Fibroblast of pulmonary artery (primary cell): ENCODE measurements around the gene PKNOX1.

Experiments
- DNase-seq: peaks from one replicate; pipeline ENCODE4 v3.0.0-alpha.2; 2010; ENCODE audit warnings: low read depth
- H3K4me3 ChIP-seq: replicated peaks from 2 replicates; pipeline ENCODE4 v1.5.1; 2011; ENCODE audit warnings: low read depth, mild to moderate bottlenecking, control low read depth, low read length, moderate library complexity
- TF ChIP-seq, protein P1 (sequence below): IDR thresholded peaks from 2 replicates; pipeline ENCODE4 v1.5.1; 2011; ENCODE audit warnings: mild to moderate bottlenecking, control low read depth, low read length, inconsistent platforms; ENCODE audit errors: missing control alignments

Gene PKNOX1

DNA sequence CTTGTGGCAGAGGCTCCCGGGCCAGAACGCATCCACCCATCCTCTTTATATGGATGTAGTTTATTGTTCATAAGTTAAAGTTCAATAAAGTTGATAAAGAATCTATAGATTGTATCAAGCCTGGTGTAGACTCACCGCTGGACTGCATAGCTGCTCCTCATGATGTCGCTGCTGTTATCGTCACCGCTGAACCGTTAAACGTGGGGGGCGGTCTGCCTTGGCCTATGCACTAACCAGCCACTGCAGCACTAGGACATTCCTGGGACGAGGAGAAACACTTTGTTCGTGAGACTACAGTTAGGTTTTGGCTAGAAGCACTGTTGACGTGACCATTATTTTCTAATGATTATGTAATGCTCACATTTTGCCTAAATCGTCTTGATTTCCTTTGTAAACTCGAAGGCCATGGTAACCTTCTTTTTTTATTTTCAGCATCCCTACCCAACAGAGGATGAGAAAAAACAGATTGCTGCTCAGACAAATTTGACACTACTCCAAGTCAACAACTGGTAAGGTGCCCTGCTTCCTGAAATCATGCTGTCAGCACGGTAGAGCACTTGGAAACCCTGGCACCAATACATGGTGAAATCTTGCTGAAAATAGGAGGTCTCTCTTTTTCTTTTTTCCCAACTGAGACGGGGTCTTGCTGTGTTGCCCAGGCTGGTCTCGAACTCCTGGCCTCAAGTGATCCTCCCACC lies 50.2 kb downstream of the PKNOX1 start:
- TF ChIP-seq, protein P1, sequence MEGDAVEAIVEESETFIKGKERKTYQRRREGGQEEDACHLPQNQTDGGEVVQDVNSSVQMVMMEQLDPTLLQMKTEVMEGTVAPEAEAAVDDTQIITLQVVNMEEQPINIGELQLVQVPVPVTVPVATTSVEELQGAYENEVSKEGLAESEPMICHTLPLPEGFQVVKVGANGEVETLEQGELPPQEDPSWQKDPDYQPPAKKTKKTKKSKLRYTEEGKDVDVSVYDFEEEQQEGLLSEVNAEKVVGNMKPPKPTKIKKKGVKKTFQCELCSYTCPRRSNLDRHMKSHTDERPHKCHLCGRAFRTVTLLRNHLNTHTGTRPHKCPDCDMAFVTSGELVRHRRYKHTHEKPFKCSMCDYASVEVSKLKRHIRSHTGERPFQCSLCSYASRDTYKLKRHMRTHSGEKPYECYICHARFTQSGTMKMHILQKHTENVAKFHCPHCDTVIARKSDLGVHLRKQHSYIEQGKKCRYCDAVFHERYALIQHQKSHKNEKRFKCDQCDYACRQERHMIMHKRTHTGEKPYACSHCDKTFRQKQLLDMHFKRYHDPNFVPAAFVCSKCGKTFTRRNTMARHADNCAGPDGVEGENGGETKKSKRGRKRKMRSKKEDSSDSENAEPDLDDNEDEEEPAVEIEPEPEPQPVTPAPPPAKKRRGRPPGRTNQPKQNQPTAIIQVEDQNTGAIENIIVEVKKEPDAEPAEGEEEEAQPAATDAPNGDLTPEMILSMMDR, result no peak
- DNase-seq, result peak; percentile 6
- no peak overlapping the region for H3K4me3 ChIP-seq

DNA sequence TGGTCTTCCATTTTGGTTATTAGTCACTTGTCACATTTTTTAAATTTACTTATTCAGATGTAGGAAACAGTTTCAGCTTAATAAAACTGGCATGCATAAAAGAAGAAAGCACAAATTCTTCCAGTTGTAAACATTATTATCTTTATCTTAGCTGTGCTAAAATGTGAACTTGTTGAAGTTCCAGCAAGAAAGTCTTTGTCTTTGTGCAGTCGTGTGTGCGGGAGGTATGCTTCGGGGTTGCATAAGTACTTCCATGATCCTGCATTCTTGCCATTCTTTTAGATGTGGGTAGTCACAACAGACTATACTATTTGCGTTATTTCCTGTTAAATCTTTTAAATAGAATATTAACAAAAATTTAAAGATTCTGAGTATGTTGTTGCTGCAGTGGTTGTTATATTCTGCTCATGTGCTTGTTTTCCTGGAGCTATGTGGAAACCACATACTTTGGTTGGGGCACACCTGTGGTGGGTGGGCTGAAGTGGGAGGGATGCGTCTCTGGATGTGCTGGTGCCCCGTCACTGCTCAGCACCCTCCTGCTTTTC lies 51.3 kb downstream of the PKNOX1 start:
- peak; percentile 94 for DNase-seq
- no peak overlapping the region for H3K4me3 ChIP-seq
- TF ChIP-seq, protein P1, result no peak

DNA sequence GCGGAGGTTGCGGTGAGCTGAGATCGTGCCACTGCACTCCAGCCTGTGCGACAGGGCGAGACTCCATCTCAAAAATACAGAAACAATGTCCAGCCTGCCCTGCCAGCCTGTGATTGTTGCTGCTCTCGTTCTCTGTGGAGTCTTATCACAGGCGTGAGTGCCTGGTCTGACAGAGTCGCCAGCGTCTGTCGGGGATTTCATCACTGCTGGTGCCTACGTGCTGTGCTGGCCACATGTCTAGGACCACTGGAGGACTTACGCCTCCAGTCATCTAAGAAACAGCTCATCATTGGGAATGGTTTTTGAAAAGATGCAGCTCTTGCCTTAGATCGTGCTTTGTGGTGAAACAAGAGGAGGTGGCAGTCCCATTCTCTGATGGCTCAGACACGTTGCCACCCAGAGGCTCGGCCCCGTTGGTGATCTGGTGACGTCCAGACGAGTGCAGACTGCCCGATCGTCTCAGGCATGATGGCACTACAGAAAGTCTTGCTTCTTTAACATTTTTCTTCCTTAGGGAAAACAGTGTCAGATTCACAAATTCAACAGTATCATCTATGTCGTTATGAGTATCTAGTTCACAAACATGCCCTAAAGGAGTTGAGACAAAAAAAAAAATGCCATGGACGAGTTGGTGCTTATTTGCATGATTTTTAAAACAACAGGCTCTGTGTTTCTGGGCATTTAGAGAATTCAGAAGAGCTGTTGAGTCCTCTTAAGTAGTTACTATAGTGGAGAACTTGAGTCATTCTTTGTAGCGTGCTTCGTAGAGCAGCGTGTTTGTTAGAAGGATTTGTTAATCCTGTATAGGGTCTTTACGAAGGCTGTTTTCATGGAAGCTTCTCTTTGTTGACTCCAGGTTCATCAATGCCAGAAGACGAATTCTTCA lies 53.7 kb downstream of the PKNOX1 start:
- no peak for DNase-seq
- H3K4me3 ChIP-seq, result no peak overlapping the region
- TF ChIP-seq, protein P1, result no peak

DNA sequence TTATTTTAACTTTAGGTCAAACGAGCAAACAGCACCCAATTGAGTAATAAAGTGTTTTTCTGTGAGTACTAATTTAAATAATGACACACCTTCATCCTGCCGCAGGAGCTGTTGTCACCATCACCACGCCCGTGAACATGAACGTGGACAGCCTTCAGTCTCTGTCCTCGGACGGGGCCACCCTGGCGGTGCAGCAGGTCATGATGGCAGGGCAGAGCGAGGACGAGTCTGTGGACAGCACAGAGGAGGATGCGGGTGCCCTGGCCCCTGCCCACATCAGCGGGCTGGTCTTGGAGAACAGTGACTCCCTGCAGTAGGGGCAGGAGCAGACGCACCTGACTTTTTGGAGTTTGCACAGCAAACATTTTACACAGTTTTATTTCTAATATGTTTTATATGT lies 55.4 kb downstream of the PKNOX1 start:
- H3K4me3 ChIP-seq, result no peak overlapping the region
- TF ChIP-seq, protein P1, result no peak
- DNase-seq, result no peak

DNA sequence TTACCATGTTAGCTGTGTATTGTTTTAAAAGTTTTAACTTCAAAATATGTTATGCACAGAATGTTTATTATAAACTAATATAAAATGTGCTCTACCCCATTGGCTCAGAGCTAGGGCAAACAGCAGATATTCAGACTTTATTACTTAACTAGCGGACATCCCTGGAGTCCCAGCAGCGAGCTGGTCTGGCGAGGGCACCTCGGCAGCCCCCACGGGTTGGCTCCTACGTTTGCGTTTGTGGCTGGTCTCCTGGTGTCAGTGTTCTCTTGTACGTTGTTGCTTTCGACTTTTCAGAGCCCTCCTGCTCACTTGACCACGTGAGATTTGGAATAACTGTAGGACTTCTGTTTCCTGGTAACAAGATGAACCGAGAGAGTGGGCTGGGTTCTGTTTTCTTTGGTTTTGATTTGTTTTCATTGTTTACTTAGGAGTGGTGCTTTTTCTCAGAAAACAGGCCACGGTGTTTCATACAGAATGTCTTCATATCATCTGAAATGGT lies 56.8 kb downstream of the PKNOX1 start:
- no peak for DNase-seq
- TF ChIP-seq, protein P1, result no peak
- no peak overlapping the region for H3K4me3 ChIP-seq

DNA sequence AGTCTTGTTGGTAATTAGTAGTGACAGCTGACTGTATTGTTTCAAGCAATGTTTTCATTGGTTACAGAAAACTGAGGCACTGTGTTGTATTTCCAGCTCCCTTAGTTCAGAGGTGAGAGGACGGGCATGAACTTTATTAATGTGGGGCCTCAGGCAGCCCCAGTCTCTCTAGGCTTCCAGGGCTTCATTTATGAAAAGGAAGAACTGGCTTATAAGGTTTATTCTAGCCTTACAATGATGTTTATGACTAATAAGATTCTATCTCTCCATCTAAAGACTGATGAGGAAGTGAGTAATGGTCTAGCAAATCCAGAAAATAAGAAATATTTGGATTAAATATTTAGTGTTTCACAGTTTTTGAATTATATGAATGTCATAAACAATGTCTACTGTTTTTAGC lies 59.7 kb downstream of the PKNOX1 start:
- TF ChIP-seq, protein P1, result no peak
- no peak for DNase-seq
- H3K4me3 ChIP-seq, result no peak overlapping the region
